Common myeloid progenitor, CD34-positive (primary cell): ENCODE data around the gene EGLN1.

Experiments
- CTCF ChIA-PET: fragments of 350-600 bp; sonication (Branson Sonifier 250); formaldehyde crosslinking; loops from one replicate; lab custom pipeline; 2021; ENCODE audit warnings: antibody characterized with exemption; lab: Charles Lee
- POLR2A ChIA-PET: fragments of 350-600 bp; sonication (Branson Sonifier 250); formaldehyde crosslinking; loops from one replicate; lab custom pipeline; 2021; ENCODE audit warnings: antibody characterized with exemption; lab: Charles Lee
- DNase-seq, 3 donors: peaks; one replicate each; pipeline versions ENCODE4 v3.0.0 to v3.0.0-alpha.2; 2013
- H3K27ac ChIP-seq, 2 experiments: 1 replicate in 1 of 2; 2 replicates in 1 of 2; pipeline ENCODE4 v1.7.0; 2013; ENCODE audit warnings: inconsistent platforms in 2 of 2, low read length in 2 of 2, mild to moderate bottlenecking in 2 of 2, low read depth in 1 of 2, moderate library complexity in 1 of 2; ENCODE audit not compliant: severe bottlenecking in 2 of 2, insufficient read depth in 1 of 2, poor library complexity in 1 of 2
- H3K27me3 ChIP-seq, 5 experiments: replicated peaks in 2 of 5; 1 replicate in 3 of 5; 2 replicates in 2 of 5; pipeline versions ENCODE4 v1.6.1 to v1.7.0; 2013; ENCODE audit warnings: low read length in 4 of 5, mild to moderate bottlenecking in 2 of 5, moderate library complexity in 2 of 5, inconsistent platforms in 1 of 5; ENCODE audit not compliant: insufficient read depth in 5 of 5, control insufficient read depth in 4 of 5
- H3K36me3 ChIP-seq, 4 experiments: 1 replicate in 2 of 4; 2 replicates in 2 of 4; pipeline versions ENCODE4 v1.6.1 to v1.7.0; 2013; ENCODE audit warnings: low read length in 3 of 4, control low read depth in 1 of 4, mild to moderate bottlenecking in 1 of 4; ENCODE audit not compliant: control insufficient read depth in 4 of 4, insufficient read depth in 4 of 4
- H3K4me1 ChIP-seq, 4 experiments: 1 replicate in 3 of 4; 2 replicates in 1 of 4; pipeline versions ENCODE4 v1.6.1 to v1.7.1; 2013; ENCODE audit warnings: low read length in 3 of 4, mild to moderate bottlenecking in 3 of 4, control low read depth in 1 of 4, inconsistent platforms in 1 of 4, moderate library complexity in 1 of 4; ENCODE audit not compliant: control insufficient read depth in 4 of 4, insufficient read depth in 4 of 4; ENCODE audit errors: control extremely low read depth in 1 of 4
- H3K4me3 ChIP-seq, 7 experiments: 1 replicate in 4 of 7; 2 replicates in 3 of 7; pipeline versions ENCODE4 v1.5.1 to v1.7.0; 2013; ENCODE audit warnings: mild to moderate bottlenecking in 7 of 7, low read length in 6 of 7, moderate library complexity in 6 of 7, inconsistent platforms in 2 of 7, low read depth in 2 of 7, control low read depth in 1 of 7; ENCODE audit not compliant: insufficient read depth in 4 of 7, control insufficient read depth in 1 of 7; ENCODE audit errors: extremely low read depth in 1 of 7
- H3K9me3 ChIP-seq, 5 experiments: 1 replicate in 4 of 5; 2 replicates in 1 of 5; pipeline versions ENCODE4 v1.6.1 to v1.7.1; 2013; ENCODE audit warnings: low read length in 4 of 5, mild to moderate bottlenecking in 2 of 5, inconsistent platforms in 1 of 5, low read depth in 1 of 5, moderate library complexity in 1 of 5; ENCODE audit not compliant: control insufficient read depth in 4 of 5, insufficient read depth in 2 of 5; ENCODE audit errors: control extremely low read depth in 1 of 5
- whole genome bisulfite sequencing: methylation state at CpG from one replicate; pipeline ENCODE4 v1.1.5; 2013; ENCODE audit not compliant: insufficient coverage; 5-methylcytosine and 5-hydroxymethylcytosine counted together

EGLN1 gene

GRCh38 chr1:231414260-231415016 lies 7.6 kb downstream of the EGLN1 start:
- POLR2A ChIA-PET = no interaction called here

GRCh38 chr1:231413749-231414082 lies 8.4 kb downstream of the EGLN1 start:
- Histone ChIP-seq H3K27ac (no peak overlapping the region), H3K9me3 (no peaks in the 10 kb centered on the region), H3K27me3 (no peaks in the 10 kb centered on the region), H3K4me1 (peaks cover 5 to 22% (median 18%) of the 10 kb centered on the region in 4 experiments), H3K4me3 (no peak overlapping the region), H3K36me3 (peaks cover 4 to 13% (median 5%) of the 10 kb centered on the region in 4 experiments)
- WGBS = 100% methylated on average over 1 of the region's 2 CpGs
- ChIA-PET CTCF (interaction anchor here (1.2 kb wide), 1 partner anchor 57 kb away, joined by 3 read pairs; no protein-coding TSS in a partner anchor), POLR2A (no interaction called here)
- no peak for DNase-seq

More at GRCh38 chr1:231414260-231415016, 7.6 kb downstream of the EGLN1 start:
- 98% methylated on average over 5 of the region's 7 CpGs for WGBS
- DNase-seq = no peak
- H3K27me3 ChIP-seq = no peaks in the 10 kb centered on the region
- no peak overlapping the region for H3K4me3 ChIP-seq
- peaks cover 3 to 12% (median 5%) of the 10 kb centered on the region in 4 experiments for H3K36me3 ChIP-seq
- H3K4me1 ChIP-seq = peaks cover 10 to 27% (median 25%) of the 10 kb centered on the region in 4 experiments
- CTCF ChIA-PET = interaction anchor here (1.2 kb wide), 1 partner anchor 57 kb away, joined by 3 read pairs; no protein-coding TSS in a partner anchor
- no peaks in the 10 kb centered on the region for H3K9me3 ChIP-seq
- no peak overlapping the region for H3K27ac ChIP-seq

GRCh38 chr1:231411036-231411531 lies 11.0 kb downstream of the EGLN1 start:
- no peak for DNase-seq
- POLR2A ChIA-PET = no interaction called here
- H3K36me3 ChIP-seq = peaks cover 8 to 15% (median 10%) of the 10 kb centered on the region in 4 experiments
- CTCF ChIA-PET = interaction anchor here (0.6 to 1.9 kb wide), 3 partner anchors 11 to 173 kb away, joined by 3 to 6 read pairs (median 4); no protein-coding TSS in a partner anchor
- no peak overlapping the region for H3K4me3 ChIP-seq
- WGBS = 75% methylated on average over 2 of the region's 2 CpGs
- H3K27ac ChIP-seq = no peak overlapping the region
- H3K4me1 ChIP-seq = peaks cover 0 to 4% (median 2%) of the 10 kb centered on the region in 4 experiments
- H3K27me3 ChIP-seq = no peaks in the 10 kb centered on the region
- no peaks in the 10 kb centered on the region for H3K9me3 ChIP-seq

- Histone ChIP-seq H3K4me3 (no peak overlapping the region), H3K36me3 (peaks cover 5 to 12% (median 10%) of the 10 kb centered on the region in 4 experiments), H3K4me1 (peaks cover 0 to 4% (median 2%) of the 10 kb centered on the region in 4 experiments), H3K9me3 (no peaks in the 10 kb centered on the region), H3K27me3 (no peaks in the 10 kb centered on the region), H3K27ac (no peak overlapping the region)
- DNase-seq = no peak
- ChIA-PET CTCF (interaction anchor here (1.3 kb wide), 1 partner anchor 12 kb away, joined by 4 read pairs; no protein-coding TSS in a partner anchor), POLR2A (no interaction called here)
- 100% methylated on average over 1 of the region's 2 CpGs for WGBS
These were observed 12.0 kb downstream of the EGLN1 start for GRCh38 chr1:231410036-231410612.

GRCh38 chr1:231408528-231409094 lies 13.5 kb downstream of the EGLN1 start:
- H3K27ac ChIP-seq = no peak overlapping the region
- peaks cover 0 to 4% (median 2%) of the 10 kb centered on the region in 4 experiments for H3K4me1 ChIP-seq
- H3K36me3 ChIP-seq = peaks cover 3 to 11% (median 8%) of the 10 kb centered on the region in 4 experiments
- no peak overlapping the region for H3K4me3 ChIP-seq
- no peaks in the 10 kb centered on the region for H3K9me3 ChIP-seq
- no peaks in the 10 kb centered on the region for H3K27me3 ChIP-seq
- POLR2A ChIA-PET = no interaction called here
- CTCF ChIA-PET = interaction anchor here (1.3 kb wide), 1 partner anchor 12 kb away, joined by 4 read pairs; no protein-coding TSS in a partner anchor
- 98% methylated on average over 5 of the region's 6 CpGs for WGBS
- DNase-seq = no peak

- 67% methylated on average over 1 of the region's 6 CpGs for WGBS
- H3K9me3 ChIP-seq = no peaks in the 10 kb centered on the region
- peaks cover 0 to 4% (median under 1%) of the 10 kb centered on the region in 4 experiments for H3K4me1 ChIP-seq
- ChIA-PET POLR2A (no interaction called here), CTCF (interaction anchor here (1.3 kb wide), 1 partner anchor 13 kb away, joined by 4 read pairs; no protein-coding TSS in a partner anchor)
- no peaks in the 10 kb centered on the region for H3K27me3 ChIP-seq
- H3K27ac ChIP-seq = no peak overlapping the region
- H3K4me3 ChIP-seq = no peak overlapping the region
- H3K36me3 ChIP-seq = peaks cover 3 to 11% (median 5%) of the 10 kb centered on the region in 4 experiments
- DNase-seq = no peak
These were observed 14.3 kb downstream of the EGLN1 start for GRCh38 chr1:231407547-231408396.
